Progenitor cell of endocrine pancreas (in vitro differentiated cells): Measurements from ENCODE around the gene SPO11. TPM values are rescaled to one million over a fixed set of nuclear protein-coding genes. Genes with fewer than 3 reads are reported as not detected.

Experiments
- DNase-seq: peaks from one replicate; pipeline ENCODE4 v3.0.0; 2021; ENCODE audit warnings: low spot score; ENCODE audit not compliant: unreplicated experiment
- H3K27ac Mint-ChIP-seq: 2 replicates; pipeline ENCODE4 v1.8.0; 2021; ENCODE audit warnings: mild to moderate bottlenecking, moderate library complexity, mixed read lengths
- H3K27me3 Mint-ChIP-seq: 2 replicates; pipeline ENCODE4 v1.8.0; 2021; ENCODE audit warnings: mixed read lengths
- H3K36me3 Mint-ChIP-seq: 2 replicates; pipeline ENCODE4 v1.8.0; 2022; ENCODE audit warnings: mixed read lengths; ENCODE audit not compliant: insufficient read depth
- H3K4me1 Mint-ChIP-seq: 2 replicates; pipeline ENCODE4 v1.8.0; 2021; ENCODE audit warnings: low read depth, mixed read lengths
- H3K4me3 Mint-ChIP-seq: 2 replicates; pipeline ENCODE4 v1.8.0; 2021; ENCODE audit warnings: low read depth, mild to moderate bottlenecking, moderate library complexity, mixed read lengths
- H3K9me3 Mint-ChIP-seq: 2 replicates; pipeline ENCODE4 v1.8.0; 2021; ENCODE audit warnings: low read depth, mixed read lengths
- CTCF ChIP-seq: fragments of 200-600 bp; sonication (generic); IDR thresholded peaks from one replicate; pipeline ENCODE4 v1.5.0; 2021; ENCODE audit warnings: antibody characterized with exemption, mild to moderate bottlenecking; ENCODE audit not compliant: unreplicated experiment
- total RNA-seq: library from RNA; stranded (reverse); gene quantifications from 2 replicates; pipeline ENCODE4 v1.2.1, GENCODE V29; 2021

The SPO11 gene
- total RNA-seq, 1 donor from 2014 or later, result not detected

GRCh38 chr20:57310821-57311514, 18.6 kb upstream of the SPO11 start:
- Mint-ChIP-seq H3K9me3 (no peaks in the 10 kb centered on the region), H3K27ac (no peak overlapping the region), H3K36me3 (no peaks in the 10 kb centered on the region), H3K27me3 (peaks cover 12% of the 10 kb centered on the region), H3K4me3 (no peak overlapping the region), H3K4me1 (peaks cover under 1% of the 10 kb centered on the region)
- no peak for TF ChIP-seq CTCF
- DNase-seq, result no peak

GRCh38 chr20:57312138-57312537, 17.5 kb upstream of the SPO11 start:
- H3K27ac Mint-ChIP-seq, result no peak overlapping the region
- H3K9me3 Mint-ChIP-seq, result no peaks in the 10 kb centered on the region
- H3K4me1 Mint-ChIP-seq, result no peaks in the 10 kb centered on the region
- H3K27me3 Mint-ChIP-seq, result peaks cover 12% of the 10 kb centered on the region
- H3K4me3 Mint-ChIP-seq, result no peak overlapping the region
- TF ChIP-seq CTCF, result no peak
- no peaks in the 10 kb centered on the region for H3K36me3 Mint-ChIP-seq
- no peak for DNase-seq

GRCh38 chr20:57313230-57313629, 16.4 kb upstream of the SPO11 start:
- no peaks in the 10 kb centered on the region for H3K9me3 Mint-ChIP-seq
- peaks cover 14% of the 10 kb centered on the region for H3K27me3 Mint-ChIP-seq
- no peak for DNase-seq
- TF ChIP-seq CTCF, result no peak
- no peak overlapping the region for H3K27ac Mint-ChIP-seq
- no peak overlapping the region for H3K4me3 Mint-ChIP-seq
- H3K36me3 Mint-ChIP-seq, result no peaks in the 10 kb centered on the region
- no peaks in the 10 kb centered on the region for H3K4me1 Mint-ChIP-seq

- no peak for DNase-seq
- TF ChIP-seq CTCF, result no peak
- Mint-ChIP-seq H3K27ac (no peak overlapping the region), H3K36me3 (no peaks in the 10 kb centered on the region), H3K4me3 (no peak overlapping the region), H3K4me1 (no peaks in the 10 kb centered on the region), H3K9me3 (no peaks in the 10 kb centered on the region), H3K27me3 (peaks cover 17% of the 10 kb centered on the region)
Observed at GRCh38 chr20:57313951-57314350, 15.7 kb upstream of the SPO11 start.

GRCh38 chr20:57315083-57315975, 14.3 kb upstream of the SPO11 start:
- Mint-ChIP-seq H3K27ac (no peak overlapping the region), H3K9me3 (no peaks in the 10 kb centered on the region), H3K4me1 (no peaks in the 10 kb centered on the region), H3K4me3 (no peak overlapping the region), H3K36me3 (no peaks in the 10 kb centered on the region), H3K27me3 (peaks cover 20% of the 10 kb centered on the region)
- DNase-seq, result no peak
- TF ChIP-seq CTCF, result no peak
